Activated B cell treated with CpG ODN at 0.5 μM for 24 hours (primary cell): ENCODE data around the gene ZNF471. TPM values are rescaled to one million over a fixed set of nuclear protein-coding genes. Genes with fewer than 3 reads are reported as not detected.

Experiments
- ATAC-seq: fragments of 200-7000 bp; cut with Tn5 transposase; one replicate; pipeline ENCODE4 v1.10.0; 2021; ENCODE audit warnings: low read depth, mild to moderate bottlenecking, moderate library complexity
- CTCF ChIA-PET: fragments of 350-600 bp; sonication (Branson Sonifier 250); formaldehyde crosslinking; loops from one replicate; lab custom pipeline; 2021; ENCODE audit warnings: antibody characterized with exemption; lab: Charles Lee
- POLR2A ChIA-PET: fragments of 350-600 bp; sonication (Branson Sonifier 250); formaldehyde crosslinking; loops from one replicate; lab custom pipeline; 2021; ENCODE audit warnings: antibody characterized with exemption; lab: Charles Lee
- DNase-seq: peaks from one replicate; pipeline ENCODE4 v3.0.0; 2022
- H3K27ac Mint-ChIP-seq: one replicate; pipeline ENCODE4 v1.8.0; 2020; ENCODE audit warnings: mixed read lengths
- H3K27me3 Mint-ChIP-seq: one replicate; pipeline ENCODE4 v1.8.0; 2021; ENCODE audit warnings: mixed read lengths
- H3K36me3 Mint-ChIP-seq: one replicate; pipeline ENCODE4 v1.8.0; 2021; ENCODE audit warnings: low read depth, mixed read lengths
- H3K4me1 Mint-ChIP-seq: one replicate; pipeline ENCODE4 v1.8.0; 2021; ENCODE audit warnings: mixed read lengths
- H3K4me3 Mint-ChIP-seq: one replicate; pipeline ENCODE4 v1.8.0; 2020; ENCODE audit warnings: mild to moderate bottlenecking, mixed read lengths
- H3K9me3 Mint-ChIP-seq: one replicate; pipeline ENCODE4 v1.8.0; 2020; ENCODE audit warnings: mixed read lengths
- intact Hi-C: fragments of 100-400 bp; cut with micrococcal nuclease; formaldehyde crosslinking; loops from one replicate; pipeline ENCODE4 v1.15.1; 2024
- total RNA-seq: library from RNA; stranded (reverse); gene quantifications from 2 replicates; pipeline ENCODE4 v1.2.3, GENCODE V29; 2022
- TF ChIP-seq, protein P1 (sequence below): fragments of 200-600 bp; IDR thresholded peaks from one replicate; pipeline ENCODE4 v1.8.0; 2022; ENCODE audit warnings: antibody characterized with exemption, mild to moderate bottlenecking

ZNF471 gene
- total RNA-seq, 1 donor from 2014 or later: 1.8 TPM

- Mint-ChIP-seq H3K9me3 (peaks cover 55% of the 10 kb centered on the region), H3K27me3 (no peaks in the 10 kb centered on the region), H3K4me1 (no peaks in the 10 kb centered on the region), H3K4me3 (no peak overlapping the region), H3K27ac (no peak overlapping the region), H3K36me3 (peaks cover 65% of the 10 kb centered on the region)
- intact Hi-C loops: no loop called here
- DNase-seq (no peak), ATAC-seq (no peak)
- CTCF ChIA-PET: no interaction called here
- TF ChIP-seq, protein P1, sequence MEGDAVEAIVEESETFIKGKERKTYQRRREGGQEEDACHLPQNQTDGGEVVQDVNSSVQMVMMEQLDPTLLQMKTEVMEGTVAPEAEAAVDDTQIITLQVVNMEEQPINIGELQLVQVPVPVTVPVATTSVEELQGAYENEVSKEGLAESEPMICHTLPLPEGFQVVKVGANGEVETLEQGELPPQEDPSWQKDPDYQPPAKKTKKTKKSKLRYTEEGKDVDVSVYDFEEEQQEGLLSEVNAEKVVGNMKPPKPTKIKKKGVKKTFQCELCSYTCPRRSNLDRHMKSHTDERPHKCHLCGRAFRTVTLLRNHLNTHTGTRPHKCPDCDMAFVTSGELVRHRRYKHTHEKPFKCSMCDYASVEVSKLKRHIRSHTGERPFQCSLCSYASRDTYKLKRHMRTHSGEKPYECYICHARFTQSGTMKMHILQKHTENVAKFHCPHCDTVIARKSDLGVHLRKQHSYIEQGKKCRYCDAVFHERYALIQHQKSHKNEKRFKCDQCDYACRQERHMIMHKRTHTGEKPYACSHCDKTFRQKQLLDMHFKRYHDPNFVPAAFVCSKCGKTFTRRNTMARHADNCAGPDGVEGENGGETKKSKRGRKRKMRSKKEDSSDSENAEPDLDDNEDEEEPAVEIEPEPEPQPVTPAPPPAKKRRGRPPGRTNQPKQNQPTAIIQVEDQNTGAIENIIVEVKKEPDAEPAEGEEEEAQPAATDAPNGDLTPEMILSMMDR: no peak
- POLR2A ChIA-PET: no interaction called here
These were observed 46.7 kb downstream of the ZNF471 start for GRCh38 chr19:56554272-56554869.

DNA sequence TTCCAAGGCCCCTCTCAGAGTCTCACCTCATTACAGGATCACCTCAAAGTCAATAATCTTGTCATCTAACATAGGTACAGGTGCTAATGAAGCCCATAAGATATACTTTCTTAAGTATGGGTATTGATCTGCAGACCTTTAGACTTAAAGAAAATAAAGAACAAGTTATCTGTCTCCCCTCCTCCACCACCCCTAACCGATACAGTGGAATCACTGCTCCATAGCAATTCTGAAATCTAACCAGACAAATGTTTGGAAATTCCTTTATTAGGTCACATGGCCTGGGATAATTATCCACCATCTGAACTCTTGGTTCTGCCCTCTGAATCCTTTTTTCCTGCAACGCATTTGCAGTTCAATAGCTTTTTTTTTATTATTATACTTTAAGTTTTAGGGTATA lies 55.1 kb downstream of the ZNF471 start:
- ATAC-seq: no peak
- TF ChIP-seq, protein P1: no peak
- ChIA-PET CTCF (no interaction called here), POLR2A (no interaction called here)
- peaks cover 60% of the 10 kb centered on the region for H3K36me3 Mint-ChIP-seq
- H3K9me3 Mint-ChIP-seq: peaks cover 56% of the 10 kb centered on the region
- peaks cover 10% of the 10 kb centered on the region for H3K4me1 Mint-ChIP-seq
- no peak for DNase-seq
- intact Hi-C loops: loop anchor here (10.0 kb wide), 1 partner anchor 158 kb away; the partner anchor contains the start of gene ZNF583
- no peaks in the 10 kb centered on the region for H3K27me3 Mint-ChIP-seq
- no peak overlapping the region for H3K4me3 Mint-ChIP-seq
- no peak overlapping the region for H3K27ac Mint-ChIP-seq

DNA sequence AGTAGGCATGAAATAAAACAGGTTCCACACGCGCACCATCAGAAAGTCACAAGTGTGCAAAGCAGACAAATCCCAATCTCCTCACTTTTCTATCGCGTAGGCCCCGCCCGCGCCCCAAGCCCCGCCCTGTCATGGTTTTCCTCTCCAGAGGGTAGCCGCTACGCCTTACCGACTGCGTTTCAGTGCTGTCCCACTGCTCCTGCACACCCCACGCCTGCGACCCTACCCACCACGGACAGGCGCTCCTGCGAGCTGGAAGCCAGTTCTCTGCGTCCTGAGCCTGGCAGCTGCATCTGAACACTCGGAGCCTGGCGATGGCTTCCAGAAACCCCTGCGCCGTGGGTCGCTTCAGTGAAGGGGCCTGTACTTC lies 59.2 kb downstream of the ZNF471 start:
- CTCF ChIA-PET: no interaction called here
- peaks cover 74% of the 10 kb centered on the region for H3K36me3 Mint-ChIP-seq
- intact Hi-C loops: loop anchor here (1.0 to 10.0 kb wide), 5 partner anchors 28 to 253 kb away; partner anchors contain the start of genes ZFP28, ZNF583, ZNF71 and ZSCAN5A
- ATAC-seq: peak; percentile 35
- TF ChIP-seq, protein P1: no peak
- DNase-seq: no peak
- H3K9me3 Mint-ChIP-seq: peaks cover 41% of the 10 kb centered on the region
- peak overlapping the region; percentile 88 for H3K27ac Mint-ChIP-seq
- POLR2A ChIA-PET: interaction anchor here (0.5 to 1.9 kb wide), 3 partner anchors 28 to 1503 kb away, joined by 3 to 6 read pairs (median 3); partner anchors contain the start of gene ZFP28
- H3K27me3 Mint-ChIP-seq: no peaks in the 10 kb centered on the region
- peaks cover 15% of the 10 kb centered on the region for H3K4me1 Mint-ChIP-seq
- H3K4me3 Mint-ChIP-seq: peak overlapping the region; percentile 96

DNA sequence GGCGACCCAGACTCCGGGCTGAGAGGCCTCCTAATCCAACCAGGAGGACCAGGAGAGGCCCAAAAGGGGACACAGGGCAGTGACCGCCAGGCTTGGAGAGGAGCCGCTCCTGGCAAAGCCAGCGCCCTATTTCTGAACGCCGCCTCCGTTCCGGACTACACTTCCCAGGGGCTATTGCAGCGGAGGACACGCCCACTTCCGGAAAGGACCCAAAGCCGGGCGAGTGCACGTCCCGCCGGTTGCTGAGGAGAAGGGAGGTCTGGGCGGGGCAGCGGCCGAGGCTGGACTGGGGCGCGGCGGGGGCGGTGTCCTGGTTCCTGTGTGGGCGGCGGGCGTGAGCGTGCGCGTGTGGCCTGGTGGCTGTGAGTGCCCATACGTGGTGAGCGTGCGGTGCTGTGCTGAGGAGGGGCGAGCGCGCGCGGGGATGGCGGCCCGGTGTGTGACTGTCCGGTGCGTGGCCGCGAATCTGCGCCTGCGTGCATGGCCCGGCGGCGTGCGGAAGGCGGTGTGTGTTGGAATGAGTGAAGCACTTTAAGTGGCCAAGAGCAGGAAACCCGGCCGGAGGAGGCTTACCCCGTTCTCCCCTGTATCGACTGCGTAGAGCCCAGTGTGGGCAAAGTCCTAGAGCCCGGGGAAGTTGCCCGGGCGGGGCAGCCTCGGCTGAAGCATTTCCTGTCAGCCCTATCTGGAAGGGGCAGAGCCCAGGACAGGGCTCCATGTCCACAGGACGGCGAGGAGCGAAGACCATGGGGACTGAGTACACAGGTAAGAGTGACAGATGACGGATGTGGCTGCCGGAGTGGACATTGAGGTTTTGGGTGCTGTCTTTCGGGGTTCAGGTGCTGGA lies 59.8 kb downstream of the ZNF471 start, which contains the start of gene ZNF470:
Gene ZNF470 (plus strand): TSS at position 195 of the 847 bp plus-strand sequence. CDS start 2,844 bp downstream, outside the sequence.
- Mint-ChIP-seq H3K27ac (peak within 1 kb of the TSS; percentile 88), H3K4me1 (peaks cover 15% of the 10 kb centered on the region), H3K9me3 (peaks cover 35% of the 10 kb centered on the region), H3K36me3 (peaks cover 72% of the 10 kb centered on the region), H3K27me3 (no peaks in the 10 kb centered on the region), H3K4me3 (peak within 1 kb of the TSS; percentile 96)
- DNase-seq (peak; percentile 86), ATAC-seq (peak; percentile 98)
- TF ChIP-seq, protein P1: no peak
- ChIA-PET POLR2A (no interaction called here), CTCF (no interaction called here)
- intact Hi-C loops: loop anchor here (1.0 to 10.0 kb wide), 5 partner anchors 28 to 253 kb away; partner anchors contain the start of genes ZFP28, ZNF583, ZNF71 and ZSCAN5A

DNA sequence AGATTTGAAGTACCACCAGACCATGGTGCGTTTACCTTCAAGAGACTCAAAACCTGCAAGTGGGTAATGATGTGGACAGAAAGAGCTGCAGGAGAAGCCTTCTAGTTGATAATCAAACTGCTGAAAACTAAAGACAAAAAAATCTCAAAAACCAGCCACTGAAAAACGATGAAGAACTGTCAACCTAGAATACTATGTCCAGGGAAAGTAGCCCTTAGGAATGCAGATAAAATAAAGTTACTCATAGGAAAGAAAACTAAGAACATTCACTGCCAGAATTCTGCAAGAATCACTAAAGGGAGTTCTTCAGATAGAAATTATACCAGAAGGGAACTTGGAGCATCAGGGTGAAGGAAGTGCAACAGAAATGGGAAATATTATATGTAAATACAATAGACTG lies 64.9 kb downstream of the ZNF471 start:
- CTCF ChIA-PET: no interaction called here
- H3K36me3 Mint-ChIP-seq: peaks cover 84% of the 10 kb centered on the region
- TF ChIP-seq, protein P1: no peak
- peaks cover 6% of the 10 kb centered on the region for H3K4me1 Mint-ChIP-seq
- intact Hi-C loops: no loop called here
- DNase-seq (no peak), ATAC-seq (no peak)
- H3K4me3 Mint-ChIP-seq: no peak overlapping the region
- peaks cover 48% of the 10 kb centered on the region for H3K9me3 Mint-ChIP-seq
- no peak overlapping the region for H3K27ac Mint-ChIP-seq
- POLR2A ChIA-PET: no interaction called here
- H3K27me3 Mint-ChIP-seq: no peaks in the 10 kb centered on the region
